NB4 (cell line): ENCODE data around the gene SRRM2.
A peak's percentile ranks its signal among the peaks of the same experiment; 100 is the strongest.

Experiments used
- DNase-seq: peaks from one replicate; pipeline ENCODE4 v3.0.0; 2010; ENCODE audit warnings: low read depth
- H3K4me3 ChIP-seq: one replicate; pipeline ENCODE4 v1.5.1; 2011; ENCODE audit warnings: mild to moderate bottlenecking, low read depth, low read length, moderate library complexity
- CTCF ChIP-seq: IDR thresholded peaks from one replicate; pipeline ENCODE4 v1.5.1; 2012; ENCODE audit warnings: low read depth, low read length
- MAX ChIP-seq: IDR thresholded peaks from 2 replicates; pipeline ENCODE4 v1.6.1; 2011; ENCODE audit warnings: low read depth, low read length
- MYC ChIP-seq: IDR thresholded peaks from 2 replicates; pipeline ENCODE4 v1.6.1; 2011; ENCODE audit warnings: low read depth, low read length
- POLR2A ChIP-seq: IDR thresholded peaks from 2 replicates; pipeline ENCODE4 v1.6.1; 2011; ENCODE audit warnings: mild to moderate bottlenecking; ENCODE audit not compliant: insufficient read length; ENCODE audit errors: extremely low read depth

Gene SRRM2

GRCh38 chr16:2767891-2768290 is 15.5 kb downstream of the SRRM2 start:
- TF ChIP-seq CTCF (no peak), MAX (no peak), POLR2A (no peak), MYC (no peak)
- DNase-seq: peak; percentile 64

GRCh38 chr16:2768403-2769089 is 16.1 kb downstream of the SRRM2 start:
- TF ChIP-seq POLR2A: no peak
- TF ChIP-seq MAX: no peak
- no peak for TF ChIP-seq MYC
- no peak for TF ChIP-seq CTCF
- DNase-seq: peak; percentile 82
- no peak overlapping the region for H3K4me3 ChIP-seq

More at GRCh38 chr16:2767891-2768290, 15.5 kb downstream of the SRRM2 start:
- no peak overlapping the region for H3K4me3 ChIP-seq

GRCh38 chr16:2769100-2769529 is 16.7 kb downstream of the SRRM2 start:
- DNase-seq: no peak
- TF ChIP-seq MAX (no peak), CTCF (no peak), POLR2A (no peak), MYC (no peak)
- no peak overlapping the region for H3K4me3 ChIP-seq

GRCh38 chr16:2769675-2770056 is 17.2 kb downstream of the SRRM2 start:
- no peak overlapping the region for H3K4me3 ChIP-seq
- TF ChIP-seq MAX (no peak), CTCF (no peak), POLR2A (no peak), MYC (no peak)
- peak; percentile 21 for DNase-seq

- H3K4me3 ChIP-seq: no peak overlapping the region
- TF ChIP-seq MAX (no peak), CTCF (peak; percentile 15), MYC (no peak; the same call in 1 of the 2 replicates), POLR2A (no peak)
- peak; percentile 50 for DNase-seq
Measured at GRCh38 chr16:2770057-2770951, 17.9 kb downstream of the SRRM2 start.
